Spleen (tissue), 11 donors: ENCODE measurements around the gene LRRC4B. TPM values are rescaled to one million over a fixed set of nuclear protein-coding genes. Genes with fewer than 3 reads are reported as not detected.

ENCODE experiments used
- DNase-seq: peaks from one replicate; pipeline ENCODE4 v3.0.0-alpha.2; 2020
- H3K27ac ChIP-seq, 8 donors: fragments of 200-600 bp; sonication (generic) in 7 of 8; 1 replicate in 4 of 8; 2 replicates in 4 of 8; pipeline versions ENCODE4 v1.5.0 to v1.8.0; 2016 to 2021; ENCODE audit warnings: inconsistent platforms in 4 of 8, mild to moderate bottlenecking in 4 of 8, moderate library complexity in 1 of 8
- H3K27me3 ChIP-seq, 7 donors: fragments of 200-600 bp; sonication (generic) in 6 of 7; replicated peaks in 1 of 7; 1 replicate in 4 of 7; 2 replicates in 3 of 7; pipeline versions ENCODE4 v1.5.0 to v1.8.0; 2016 to 2021; ENCODE audit warnings: inconsistent platforms in 3 of 7, mild to moderate bottlenecking in 1 of 7
- H3K36me3 ChIP-seq, 6 donors: fragments of 200-600 bp; sonication (generic) in 5 of 6; 1 replicate in 4 of 6; 2 replicates in 2 of 6; pipeline versions ENCODE4 v1.5.0 to v1.8.0; 2016 to 2021; ENCODE audit warnings: inconsistent platforms in 2 of 6
- H3K4me1 ChIP-seq, 6 donors: fragments of 200-600 bp; sonication (generic) in 5 of 6; 1 replicate in 3 of 6; 2 replicates in 3 of 6; pipeline versions ENCODE4 v1.5.0 to v1.8.0; 2016 to 2021; ENCODE audit warnings: inconsistent platforms in 3 of 6
- H3K4me3 ChIP-seq, 8 donors: fragments of 200-600 bp; sonication (generic) in 7 of 8; 1 replicate in 4 of 8; 2 replicates in 4 of 8; pipeline versions ENCODE4 v1.5.0 to v1.8.0; 2016 to 2021; ENCODE audit warnings: inconsistent platforms in 4 of 8, mild to moderate bottlenecking in 4 of 8, moderate library complexity in 2 of 8
- H3K9me3 ChIP-seq, 8 donors: fragments of 200-600 bp; sonication (generic) in 7 of 8; 1 replicate in 4 of 8; 2 replicates in 4 of 8; pipeline versions ENCODE4 v1.5.0 to v1.8.0; 2016 to 2021; ENCODE audit warnings: inconsistent platforms in 4 of 8
- CTCF ChIP-seq, 11 experiments: fragments of 200-600 bp in 7 of 11; fragments of 450-650 bp in 4 of 11; sonication (generic) in 4 of 11; IDR thresholded peaks in 8 of 11; conservative IDR thresholded peaks in 3 of 11; 1 replicate in 7 of 11; 2 replicates in 4 of 11; pipeline versions ENCODE4 v1.4.0 to v1.8.0; 2016 to 2021; ENCODE audit warnings: antibody characterized with exemption in 11 of 11, inconsistent platforms in 4 of 11, mild to moderate bottlenecking in 1 of 11
- POLR2A ChIP-seq, 3 donors: fragments of 450-650 bp; IDR thresholded peaks; one replicate each; pipeline ENCODE4 v1.5.1; 2017; ENCODE audit warnings: antibody characterized with exemption in 3 of 3, mild to moderate bottlenecking in 1 of 3
- POLR2AphosphoS5 ChIP-seq, 3 donors: sonication (generic); formaldehyde crosslinking; IDR thresholded peaks; one replicate each; pipeline ENCODE4 v1.5.1; 2017; ENCODE audit warnings: antibody characterized with exemption in 3 of 3
- WGBS, 5 donors: extraction: QIAGEN DNeasy Blood & Tissue Kit in 3 of 5; methylation state at CpG; one replicate each; pipeline versions ENCODE4 v1.1.5 to v1.1.7; 2013 to 2018; 5-methylcytosine and 5-hydroxymethylcytosine counted together
- intact Hi-C: fragments of 100-400 bp; cut with DNase I; formaldehyde crosslinking; loops from one replicate; pipeline ENCODE4 v1.15.0; 2023; ENCODE audit warnings: low total_unique reads
- polyA plus RNA-seq, 3 donors: library from polyadenylated mRNA; stranded (reverse); fragments of 200-250 nt; gene quantifications; one replicate each; pipeline ENCODE4 v1.2.1, GENCODE V29; 2013
- total RNA-seq, 7 donors: library from RNA; depleted of rRNA in 3 of 7; stranded (reverse); fragments of >200 nt in 3 of 7; fragmentation: NEBNext Ultra II Directional in 4 of 7; extraction: Animal tissue kit (Norgen Biotek cat#: 25700) in 4 of 7; gene quantifications; one replicate each; pipeline versions ENCODE4 v1.1.0 to v1.2.1, GENCODE V29; 2016 to 2021
- donor health status: healthy with polysubstance abuse.
- donor health status: DM: no; HTN: no; CAD: no; lungs with moderate emphysema.
- donor health status: DM: no; HTN: no; CAD: no.
- donor health status: Bipolar disorder and iron deficiency.
- donor health status: healthy.
- donor health status: DM: no; HTN: no; CAD: no.
- donor health status: DM: yes; HTN: yes; CAD: no.

Gene LRRC4B
- total and polyA plus RNA-seq, 10 donors: 0.20 to 2.3 (median 0.97) TPM

- TF ChIP-seq POLR2AphosphoS5 (IDR thresholded peaks at IDR 0.05) (no peak), CTCF (IDR thresholded peaks at IDR 0.05 in 8 of 11, conservative IDR thresholded peaks at IDR 0.05 in 3 of 11) (no peak), POLR2A (IDR thresholded peaks at IDR 0.05) (no peak)
- no peak overlapping the region for H3K4me3 ChIP-seq
- WGBS, 5 donors: 82 to 88% (median 86%) methylated on average over 5 of the region's 5 CpGs
These were observed 33.8 kb upstream of the LRRC4B start for GRCh38 chr19:50602089-50602422.

DNA sequence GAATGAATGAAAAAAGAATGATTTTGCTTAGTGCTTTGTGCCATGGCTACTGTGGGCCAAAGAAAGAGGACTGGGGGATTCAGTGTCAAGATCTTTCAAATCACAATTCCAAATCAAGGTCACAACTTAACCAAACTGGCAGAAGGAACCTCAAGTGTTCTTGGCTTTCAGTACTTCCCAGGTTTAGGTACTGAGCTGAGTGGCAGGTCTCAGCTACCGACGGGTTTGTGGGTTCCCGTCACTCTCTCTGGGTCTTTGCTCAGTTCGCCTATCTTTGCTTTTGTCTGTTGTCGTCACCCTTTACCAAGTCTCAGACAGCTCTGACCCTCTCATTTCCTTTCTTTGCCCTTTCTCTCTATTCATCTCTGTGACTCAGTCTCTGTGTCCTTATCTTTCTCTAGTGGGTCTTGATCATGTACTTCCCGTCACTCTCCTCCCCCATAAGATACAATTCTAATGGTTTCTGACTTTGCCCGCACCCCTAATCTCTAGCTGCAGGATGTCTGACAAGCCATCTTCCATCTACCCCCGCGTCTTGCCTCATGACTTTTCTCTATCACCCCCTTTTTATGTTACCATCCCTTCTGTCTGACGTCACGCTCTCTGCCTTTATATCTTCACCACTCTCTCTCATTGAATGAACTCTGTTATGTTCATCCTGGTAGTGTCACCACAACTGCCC is 33.3 kb upstream of the LRRC4B start:
- Histone ChIP-seq H3K27me3 (peaks cover 0 to 75% (median 13%) of the 10 kb centered on the region in 7 donors), H3K4me3 (no peak overlapping the region), H3K4me1 (no peaks in the 10 kb centered on the region), H3K36me3 (no peaks in the 10 kb centered on the region), H3K27ac (no peak overlapping the region), H3K9me3 (peaks cover 0 to 3% (median 0%) of the 10 kb centered on the region in 8 donors)
- intact Hi-C loops: no loop called here
- peak; percentile 2 for DNase-seq
- TF ChIP-seq POLR2A (IDR thresholded peaks at IDR 0.05) (no peak), CTCF (IDR thresholded peaks at IDR 0.05 in 8 of 11, conservative IDR thresholded peaks at IDR 0.05 in 3 of 11) (no peak), POLR2AphosphoS5 (IDR thresholded peaks at IDR 0.05) (no peak)
- WGBS, 5 donors: 66 to 79% (median 68%) methylated on average over 11 of the region's 11 CpGs

More at GRCh38 chr19:50602089-50602422, 33.8 kb upstream of the LRRC4B start:
- no peaks in the 10 kb centered on the region for H3K4me1 ChIP-seq
- intact Hi-C loops: no loop called here
- H3K9me3 ChIP-seq: peaks cover 0 to 3% (median 0%) of the 10 kb centered on the region in 8 donors
- peaks cover 0 to 75% (median 19%) of the 10 kb centered on the region in 7 donors for H3K27me3 ChIP-seq
- no peak overlapping the region for H3K27ac ChIP-seq
- no peak for DNase-seq
- no peaks in the 10 kb centered on the region for H3K36me3 ChIP-seq

DNA sequence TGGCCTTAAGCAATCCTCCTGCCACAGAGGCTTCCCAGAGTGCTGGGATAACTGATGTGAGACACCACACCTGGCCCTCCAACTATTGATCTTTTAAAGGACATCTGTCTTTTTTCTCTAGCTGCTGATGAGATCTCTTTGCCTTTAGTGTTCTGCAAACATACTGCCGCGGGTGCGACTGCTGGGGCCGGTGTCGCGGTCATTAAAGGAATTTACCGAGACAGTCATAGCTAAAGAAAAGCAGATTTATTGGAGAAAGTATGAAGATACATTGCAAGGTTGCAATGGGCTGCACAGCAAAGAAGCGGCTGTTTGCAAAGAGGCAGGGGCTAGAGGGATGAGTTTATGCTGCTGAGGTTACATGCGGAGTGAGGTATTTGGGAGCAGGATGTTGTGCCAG is 31.2 kb upstream of the LRRC4B start:
- Histone ChIP-seq H3K27ac (no peak overlapping the region), H3K36me3 (no peaks in the 10 kb centered on the region)

More for the DNA sequence above, 31.2 kb upstream of the LRRC4B start:
- DNase-seq: peak; percentile 17
- Histone ChIP-seq H3K4me1 (no peaks in the 10 kb centered on the region), H3K9me3 (peaks cover 0 to under 1% (median 0%) of the 10 kb centered on the region in 8 donors), H3K27me3 (peaks cover 0 to 77% (median 12%) of the 10 kb centered on the region in 7 donors), H3K4me3 (no peak overlapping the region)
- WGBS, 5 donors: 80 to 86% (median 85%) methylated on average over 9 of the region's 9 CpGs
- TF ChIP-seq CTCF (IDR thresholded peaks at IDR 0.05 in 8 of 11, conservative IDR thresholded peaks at IDR 0.05 in 3 of 11) (no peak), POLR2AphosphoS5 (IDR thresholded peaks at IDR 0.05) (no peak), POLR2A (IDR thresholded peaks at IDR 0.05) (no peak)
- intact Hi-C loops: no loop called here
